GM23248 (cell line): ENCODE data around the gene TEDDM1.
"Not testable (repeated sequence)": the region's sequence is repeated elsewhere in the genome, so short reads cannot be mapped to it uniquely, and the experiment has no call there.

Source experiments
- EZH2 ChIP-seq: fragments of 200-600 bp; sonication (generic); IDR thresholded peaks from 2 replicates; pipeline ENCODE4 v1.6.1; 2018; ENCODE audit warnings: antibody characterized with exemption, mild to moderate bottlenecking; ENCODE audit not compliant: insufficient read depth, poor library complexity, severe bottlenecking
- EZH2phosphoT487 ChIP-seq: fragments of 200-600 bp; sonication (generic); IDR thresholded peaks from 2 replicates; pipeline ENCODE4 v1.6.1; 2018; ENCODE audit warnings: antibody characterized with exemption, moderate library complexity, mild to moderate bottlenecking, low read depth; ENCODE audit not compliant: insufficient read depth

DNA sequence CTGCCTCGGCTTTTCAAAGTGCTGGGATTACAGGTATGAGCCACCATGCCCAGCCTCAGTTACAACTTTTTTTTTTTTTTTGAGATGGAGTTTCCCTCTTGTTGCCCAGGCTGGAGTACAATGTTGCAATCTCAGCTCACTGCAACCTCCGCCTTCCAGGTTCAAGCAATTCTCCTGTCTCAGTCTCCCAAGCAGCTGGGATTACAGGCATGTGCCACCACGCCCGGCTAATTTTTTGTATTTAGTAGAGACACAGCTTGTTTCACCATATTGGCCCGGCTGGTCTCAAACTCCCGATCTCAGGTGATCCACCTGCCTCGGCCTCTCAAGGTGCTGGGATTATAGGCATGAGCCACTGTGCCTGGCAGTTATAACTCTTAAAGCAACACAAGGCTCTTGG, 20.7 kb downstream of the TEDDM1 start:
- TF ChIP-seq EZH2phosphoT487, EZH2: not testable (repeated sequence)
